Loucy (cell line): Measurements from ENCODE around the gene ARID3B.
"Not testable (repeated sequence)": the region's sequence is repeated elsewhere in the genome, so short reads cannot be mapped to it uniquely, and the experiment has no call there.

Experiments
- H2AFZ ChIP-seq: fragments of 200-600 bp; sonication (generic); 2 replicates; pipeline ENCODE4 v1.6.0; 2016; ENCODE audit warnings: antibody characterized with exemption, mild to moderate bottlenecking, low read length, moderate library complexity
- H3F3A ChIP-seq: fragments of 200-600 bp; 2 replicates; pipeline ENCODE4 v1.6.0; 2016; ENCODE audit warnings: antibody characterized with exemption, low read depth, mild to moderate bottlenecking
- H3K27me3 ChIP-seq: fragments of 200-600 bp; sonication (generic); 2 replicates; pipeline ENCODE4 v1.6.1; 2014; ENCODE audit warnings: low read length, mild to moderate bottlenecking; ENCODE audit not compliant: insufficient read depth, poor library complexity, severe bottlenecking
- H3K36me3 ChIP-seq: fragments of 200-600 bp; sonication (generic); 2 replicates; pipeline ENCODE4 v1.6.1; 2016; ENCODE audit warnings: low read length; ENCODE audit not compliant: insufficient read depth
- H3K4me1 ChIP-seq: fragments of 200-600 bp; sonication (generic); 2 replicates; pipeline ENCODE4 v1.5.1; 2014; ENCODE audit warnings: low read length, mild to moderate bottlenecking; ENCODE audit not compliant: insufficient read depth, poor library complexity, severe bottlenecking
- H3K4me2 ChIP-seq: fragments of 200-600 bp; sonication (generic); 2 replicates; pipeline ENCODE4 v1.6.0; 2014; ENCODE audit warnings: antibody characterized with exemption, low read length, low read depth, mild to moderate bottlenecking; ENCODE audit not compliant: poor library complexity, severe bottlenecking
- H3K4me3 ChIP-seq: fragments of 200-600 bp; sonication (generic); 2 replicates; pipeline ENCODE4 v1.5.1; 2014; ENCODE audit warnings: low read length, mild to moderate bottlenecking, mixed read lengths; ENCODE audit not compliant: poor library complexity, severe bottlenecking
- H3K79me2 ChIP-seq: fragments of 200-600 bp; sonication (generic); 2 replicates; pipeline ENCODE4 v1.6.1; 2014; ENCODE audit warnings: low read length; ENCODE audit not compliant: insufficient read depth
- H3K9ac ChIP-seq: fragments of 200-600 bp; sonication (generic); 2 replicates; pipeline ENCODE4 v1.6.0; 2014; ENCODE audit warnings: mild to moderate bottlenecking, low read depth, low read length, moderate library complexity; ENCODE audit not compliant: poor library complexity, severe bottlenecking
- H3K9me2 ChIP-seq: fragments of 200-600 bp; sonication (generic); replicated peaks from 2 replicates; pipeline ENCODE4 v1.6.1; 2016; ENCODE audit warnings: low read depth, low read length, mixed read lengths
- H3K9me3 ChIP-seq: fragments of 200-600 bp; sonication (generic); 2 replicates; pipeline ENCODE4 v1.6.1; 2014; ENCODE audit warnings: mild to moderate bottlenecking, antibody characterized with exemption, low read length, low read depth; ENCODE audit not compliant: insufficient read depth
- H4K20me1 ChIP-seq: fragments of 200-600 bp; sonication (generic); 2 replicates; pipeline ENCODE4 v1.6.0; 2014; ENCODE audit warnings: antibody characterized with exemption, low read length, mild to moderate bottlenecking; ENCODE audit not compliant: insufficient read depth, poor library complexity, severe bottlenecking
- CTCF ChIP-seq: fragments of 200-600 bp; sonication (generic); conservative IDR thresholded peaks from 2 replicates; pipeline ENCODE4 v1.5.1; 2014; ENCODE audit warnings: mild to moderate bottlenecking, antibody characterized with exemption, low read length
- EZH2phosphoT487 ChIP-seq: fragments of 200-600 bp; IDR thresholded peaks from 2 replicates; pipeline ENCODE4 v1.6.1; 2018; ENCODE audit warnings: antibody characterized with exemption, mild to moderate bottlenecking, moderate library complexity, borderline replicate concordance

Gene ARID3B

GRCh38 chr15:74535388-74536084 is 5.5 kb upstream of the ARID3B start:
- Histone ChIP-seq H2AFZ (no peak overlapping the region), H3K4me1 (no peaks in the 10 kb centered on the region)

GRCh38 chr15:74537736-74538135 is 3.3 kb upstream of the ARID3B start:
- Histone ChIP-seq H3K79me2 (peaks cover 21% of the 10 kb centered on the region; the same call in 1 of the 2 replicates), H3F3A (peaks cover 8% of the 10 kb centered on the region; the same call in 1 of the 2 replicates), H3K9me2 (no peaks in the 10 kb centered on the region), H3K36me3 (no peaks in the 10 kb centered on the region), H2AFZ (no peak overlapping the region), H3K9ac (no peak overlapping the region), H3K27me3 (no peaks in the 10 kb centered on the region), H3K4me3 (no peak overlapping the region), H4K20me1 (peaks cover 7% of the 10 kb centered on the region), H3K9me3 (no peaks in the 10 kb centered on the region), H3K4me1 (peaks cover 13% of the 10 kb centered on the region), H3K4me2 (no peak overlapping the region)
- TF ChIP-seq EZH2phosphoT487, result no peak
- TF ChIP-seq CTCF, result no peak

More at GRCh38 chr15:74535388-74536084, 5.5 kb upstream of the ARID3B start:
- H4K20me1 ChIP-seq, result no peaks in the 10 kb centered on the region
- H3K79me2 ChIP-seq, result peaks cover 15% of the 10 kb centered on the region; the same call in 1 of the 2 replicates
- H3K27me3 ChIP-seq, result no peaks in the 10 kb centered on the region
- H3K9me3 ChIP-seq, result no peaks in the 10 kb centered on the region
- TF ChIP-seq CTCF (no peak), EZH2phosphoT487 (no peak)
- no peaks in the 10 kb centered on the region for H3F3A ChIP-seq
- H3K36me3 ChIP-seq, result no peaks in the 10 kb centered on the region
- H3K9me2 ChIP-seq, result no peaks in the 10 kb centered on the region
- no peak overlapping the region for H3K4me2 ChIP-seq
- H3K4me3 ChIP-seq, result no peak overlapping the region
- H3K9ac ChIP-seq, result no peak overlapping the region

GRCh38 chr15:74539521-74539920 is 1.5 kb upstream of the ARID3B start:
- peaks cover 11% of the 10 kb centered on the region for H4K20me1 ChIP-seq
- H2AFZ ChIP-seq, H3K9me2 ChIP-seq, H3K9me3 ChIP-seq, H3K27me3 ChIP-seq, H3K36me3 ChIP-seq: not testable (repeated sequence)
- peaks cover 23% of the 10 kb centered on the region for H3K4me1 ChIP-seq
- H3K9ac ChIP-seq, result peak overlapping the region; percentile 84
- peak overlapping the region; percentile 83 for H3K4me3 ChIP-seq
- H3K4me2 ChIP-seq, result peak overlapping the region; percentile 97
- H3F3A ChIP-seq, result peaks cover 14% of the 10 kb centered on the region; the same call in 1 of the 2 replicates
- peaks cover 21% of the 10 kb centered on the region; the same call in 1 of the 2 replicates for H3K79me2 ChIP-seq
